22Rv1 (cell line): ENCODE measurements around the gene CEP128.

ENCODE experiments used
- H3K27ac ChIP-seq: fragments of 450-650 bp; 2 replicates; pipeline ENCODE4 v1.5.1; 2017
- CTCF ChIP-seq: fragments of 450-650 bp; IDR thresholded peaks from 2 replicates; pipeline ENCODE4 v1.5.1; 2017; ENCODE audit warnings: mild to moderate bottlenecking
- ZFX ChIP-seq: fragments of 450-650 bp; IDR thresholded peaks from 2 replicates; pipeline ENCODE4 v1.6.1; 2017; ENCODE audit warnings: antibody characterized with exemption, borderline replicate concordance

The CEP128 gene

GRCh38 chr14:80926397-80927082 lies 15.0 kb downstream of the CEP128 start:
- TF ChIP-seq ZFX (no peak), CTCF (no peak)
- H3K27ac ChIP-seq = no peak overlapping the region

- no peak overlapping the region for H3K27ac ChIP-seq
- no peak for TF ChIP-seq CTCF
- no peak for TF ChIP-seq ZFX
Measured at GRCh38 chr14:80924365-80925103, 17.0 kb downstream of the CEP128 start.

DNA sequence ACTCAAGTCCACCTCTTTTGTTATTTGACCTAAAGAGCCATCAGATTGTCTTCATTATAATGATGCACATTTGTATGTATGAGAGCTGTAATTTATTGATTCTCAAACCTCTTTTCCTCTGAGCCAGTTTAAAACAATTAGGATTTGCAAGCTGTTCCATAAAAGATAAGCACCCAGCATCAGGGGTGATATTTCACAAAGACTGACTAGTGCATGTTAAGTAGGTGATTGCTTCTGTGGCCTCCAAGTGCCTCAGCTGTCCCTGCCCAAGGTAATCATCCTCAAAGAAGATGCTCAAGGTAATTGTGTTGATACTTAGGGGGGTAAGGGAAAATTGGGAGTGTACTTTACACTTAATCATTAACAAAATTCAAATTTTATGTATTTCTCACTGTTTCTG lies 18.2 kb downstream of the CEP128 start:
- H3K27ac ChIP-seq = no peak overlapping the region
- no peak for TF ChIP-seq CTCF
- no peak for TF ChIP-seq ZFX

- TF ChIP-seq CTCF = no peak
- no peak for TF ChIP-seq ZFX
- H3K27ac ChIP-seq = no peak overlapping the region
Measured at GRCh38 chr14:80919622-80920021, 21.9 kb downstream of the CEP128 start.

GRCh38 chr14:80912013-80912412 lies 29.5 kb downstream of the CEP128 start:
- peak overlapping the region; percentile 11; the same call in 1 of the 2 replicates for H3K27ac ChIP-seq

DNA sequence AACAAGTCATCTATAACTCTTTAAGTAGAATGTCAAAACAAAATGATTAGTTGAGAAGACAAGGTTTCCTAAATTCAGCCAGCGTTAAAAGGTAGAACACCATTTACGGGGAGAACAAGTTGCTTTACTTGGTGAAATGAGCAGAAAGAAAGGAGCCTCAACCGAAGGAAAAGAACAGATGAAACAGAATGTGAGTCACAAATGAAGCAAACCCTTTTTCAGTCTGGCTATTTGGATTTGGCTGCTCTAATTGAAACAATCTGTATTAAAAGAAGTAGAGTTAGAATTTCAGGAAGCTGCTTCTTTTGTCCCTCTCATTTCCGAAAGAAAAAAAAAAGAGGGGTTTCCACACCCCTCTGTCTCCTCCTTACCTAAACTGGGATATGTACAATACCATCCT lies 34.6 kb downstream of the CEP128 start:
- H3K27ac ChIP-seq = no peak overlapping the region
- TF ChIP-seq ZFX (no peak), CTCF (no peak)

DNA sequence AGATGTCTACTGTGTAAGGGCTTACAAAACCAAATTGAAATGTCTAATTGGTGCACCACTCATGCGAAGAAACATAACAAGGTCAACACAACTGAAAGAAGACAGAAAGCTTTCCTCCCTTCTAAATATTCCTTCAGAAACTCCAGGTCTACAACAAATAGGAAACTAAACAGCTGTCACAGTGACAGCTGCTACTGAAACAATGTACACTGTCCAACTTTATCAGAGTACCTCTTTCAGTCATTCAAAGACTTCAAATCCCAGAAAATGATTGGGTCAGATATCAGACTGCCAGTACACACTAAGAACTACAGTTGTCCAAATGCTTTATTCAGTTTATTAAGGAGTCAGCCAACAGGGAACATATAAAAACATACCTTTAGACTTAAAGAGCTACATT lies 35.2 kb downstream of the CEP128 start:
- TF ChIP-seq CTCF (no peak), ZFX (no peak)
- no peak overlapping the region for H3K27ac ChIP-seq

DNA sequence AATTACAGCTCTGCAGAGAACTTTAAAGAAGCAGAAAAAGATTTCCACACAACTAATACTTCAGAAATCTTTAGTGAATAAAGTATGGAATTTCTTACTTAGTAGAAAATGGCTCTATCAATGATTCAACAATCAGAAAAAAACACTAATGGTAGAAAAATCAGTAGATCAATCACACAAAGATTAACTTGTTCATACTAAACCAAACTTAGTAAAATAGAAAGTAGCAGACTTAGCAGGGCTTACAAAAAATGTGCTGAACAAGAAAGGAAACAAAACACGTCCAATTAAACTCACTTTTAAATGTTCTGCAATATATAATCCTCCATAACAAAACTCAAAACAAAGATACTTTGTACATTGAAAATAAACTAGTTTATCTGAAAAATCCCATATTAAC lies 38.9 kb downstream of the CEP128 start:
- H3K27ac ChIP-seq = no peak overlapping the region
- TF ChIP-seq CTCF = no peak
- no peak for TF ChIP-seq ZFX
